Testis (tissue), 2 donors: ENCODE data around the gene PROP1.

Source experiments
- POLR2A ChIP-seq: fragments of 450-650 bp; IDR thresholded peaks from one replicate; pipeline ENCODE4 v1.6.1; 2017; ENCODE audit warnings: antibody characterized with exemption, mild to moderate bottlenecking, moderate library complexity
- TF ChIP-seq, protein P1 (sequence below), 3 experiments: fragments of 450-650 bp in 2 of 3; fragments of 200-600 bp in 1 of 3; sonication (generic) in 1 of 3; IDR thresholded peaks; one replicate each; pipeline ENCODE4 v1.5.1; 2016 to 2019; ENCODE audit warnings: antibody characterized with exemption in 3 of 3, mild to moderate bottlenecking in 2 of 3, moderate library complexity in 1 of 3

- TF ChIP-seq, protein P1, sequence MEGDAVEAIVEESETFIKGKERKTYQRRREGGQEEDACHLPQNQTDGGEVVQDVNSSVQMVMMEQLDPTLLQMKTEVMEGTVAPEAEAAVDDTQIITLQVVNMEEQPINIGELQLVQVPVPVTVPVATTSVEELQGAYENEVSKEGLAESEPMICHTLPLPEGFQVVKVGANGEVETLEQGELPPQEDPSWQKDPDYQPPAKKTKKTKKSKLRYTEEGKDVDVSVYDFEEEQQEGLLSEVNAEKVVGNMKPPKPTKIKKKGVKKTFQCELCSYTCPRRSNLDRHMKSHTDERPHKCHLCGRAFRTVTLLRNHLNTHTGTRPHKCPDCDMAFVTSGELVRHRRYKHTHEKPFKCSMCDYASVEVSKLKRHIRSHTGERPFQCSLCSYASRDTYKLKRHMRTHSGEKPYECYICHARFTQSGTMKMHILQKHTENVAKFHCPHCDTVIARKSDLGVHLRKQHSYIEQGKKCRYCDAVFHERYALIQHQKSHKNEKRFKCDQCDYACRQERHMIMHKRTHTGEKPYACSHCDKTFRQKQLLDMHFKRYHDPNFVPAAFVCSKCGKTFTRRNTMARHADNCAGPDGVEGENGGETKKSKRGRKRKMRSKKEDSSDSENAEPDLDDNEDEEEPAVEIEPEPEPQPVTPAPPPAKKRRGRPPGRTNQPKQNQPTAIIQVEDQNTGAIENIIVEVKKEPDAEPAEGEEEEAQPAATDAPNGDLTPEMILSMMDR (IDR thresholded peaks at IDR 0.05) = no peak
- TF ChIP-seq POLR2A = no peak
These were observed 22.9 kb downstream of the PROP1 start for GRCh38 chr5:177973066-177973635.
